GM19463 (cell line): Measurements from ENCODE around the gene P2RX3.
"Not testable (repeated sequence)": the region's sequence is repeated elsewhere in the genome, so short reads cannot be mapped to it uniquely, and the experiment has no call there.

Experiments
- ATAC-seq: cut with Tn5 transposase; IDR thresholded peaks from one replicate; pipeline ENCODE4 v1.9.1; 2021; ENCODE audit warnings: mild to moderate bottlenecking, moderate library complexity; ENCODE audit not compliant: unreplicated experiment

P2RX3 gene

DNA sequence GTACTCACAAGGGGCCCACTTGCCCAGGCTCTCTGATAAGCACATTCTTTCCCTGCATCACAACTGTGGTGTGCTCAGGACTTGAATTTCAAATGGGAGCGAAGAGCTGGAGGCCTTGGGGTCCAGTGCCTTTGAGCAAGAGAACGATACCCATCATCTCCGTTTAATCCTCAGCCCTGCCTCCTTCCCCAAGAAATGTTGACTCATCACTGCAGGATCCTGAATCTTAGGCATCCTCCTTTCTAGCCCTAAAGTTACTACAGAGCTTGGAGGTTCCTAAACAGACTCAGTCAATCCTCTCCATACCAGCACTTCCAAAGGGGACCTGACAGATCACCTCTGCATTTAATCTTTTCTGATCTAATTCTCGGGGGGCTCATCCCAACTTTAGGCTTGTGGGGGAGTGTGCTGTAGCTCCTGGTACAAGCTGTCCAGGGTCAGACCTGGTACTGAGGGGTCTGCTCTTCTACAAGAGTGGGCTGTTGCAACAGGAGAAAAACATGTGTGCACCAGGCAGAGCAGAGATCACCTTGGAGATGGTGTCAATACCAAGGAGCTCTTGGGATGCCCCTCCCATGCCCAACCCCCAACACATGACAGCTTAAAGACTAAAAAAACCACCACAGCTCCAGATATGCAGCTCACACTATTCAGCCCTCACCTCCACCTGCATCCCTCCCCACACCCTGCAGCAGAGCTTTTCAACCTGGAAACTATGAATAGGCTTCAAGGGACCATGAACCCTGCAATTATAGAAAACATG, 56.2 kb downstream of the P2RX3 start:
- no peak for ATAC-seq

DNA sequence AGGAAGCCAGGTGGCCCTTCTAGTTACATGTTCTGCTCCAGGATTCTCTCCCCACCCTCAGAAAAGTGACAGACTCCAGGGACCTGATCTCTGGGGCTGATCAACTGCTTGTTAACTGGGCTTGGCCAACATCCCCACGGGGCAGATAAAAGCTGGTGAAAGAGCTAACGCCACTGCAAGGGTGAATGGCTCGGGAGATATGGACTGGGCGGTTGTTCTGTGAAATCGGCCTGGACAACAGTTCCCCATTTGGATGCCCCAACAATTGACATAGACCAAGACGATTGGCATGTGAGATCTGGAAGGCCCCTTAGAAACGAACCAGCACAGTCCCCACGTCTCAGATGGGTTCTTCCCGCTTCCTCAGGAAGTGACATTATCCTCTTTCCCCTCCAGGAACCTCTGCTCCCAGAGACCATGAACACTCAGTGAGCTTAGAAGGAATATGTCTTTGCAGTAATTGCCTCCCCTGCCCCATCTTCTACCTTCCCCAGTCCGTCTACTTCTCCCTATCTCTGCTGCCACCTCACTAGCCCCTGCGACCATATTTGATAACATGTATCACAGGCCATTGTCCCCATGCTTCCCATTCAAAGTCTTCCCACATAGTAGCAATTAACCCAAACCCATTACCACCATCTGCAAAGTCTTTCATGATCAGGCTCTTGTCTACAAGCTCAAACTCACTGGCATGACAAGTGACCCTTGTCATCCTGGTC, 57.9 kb downstream of the P2RX3 start:
- no peak for ATAC-seq

DNA sequence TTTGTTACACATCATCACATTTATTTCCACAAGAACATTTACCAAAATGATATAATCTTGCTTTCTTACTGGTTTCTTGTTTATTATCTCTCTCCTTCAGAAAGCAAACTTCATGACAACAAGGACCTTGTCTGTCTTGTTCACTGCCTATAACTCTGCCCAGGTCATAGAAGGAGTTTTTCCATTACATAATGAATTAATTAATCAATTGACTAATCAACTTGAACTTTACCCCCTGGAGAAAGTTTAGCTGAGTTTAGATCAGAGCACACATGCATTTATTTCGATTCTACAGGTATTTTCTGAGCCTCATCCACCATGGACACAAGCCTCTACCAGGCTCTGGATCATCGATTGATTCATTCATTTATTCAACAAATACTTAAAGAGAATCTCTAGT, 58.6 kb downstream of the P2RX3 start:
- no peak for ATAC-seq

DNA sequence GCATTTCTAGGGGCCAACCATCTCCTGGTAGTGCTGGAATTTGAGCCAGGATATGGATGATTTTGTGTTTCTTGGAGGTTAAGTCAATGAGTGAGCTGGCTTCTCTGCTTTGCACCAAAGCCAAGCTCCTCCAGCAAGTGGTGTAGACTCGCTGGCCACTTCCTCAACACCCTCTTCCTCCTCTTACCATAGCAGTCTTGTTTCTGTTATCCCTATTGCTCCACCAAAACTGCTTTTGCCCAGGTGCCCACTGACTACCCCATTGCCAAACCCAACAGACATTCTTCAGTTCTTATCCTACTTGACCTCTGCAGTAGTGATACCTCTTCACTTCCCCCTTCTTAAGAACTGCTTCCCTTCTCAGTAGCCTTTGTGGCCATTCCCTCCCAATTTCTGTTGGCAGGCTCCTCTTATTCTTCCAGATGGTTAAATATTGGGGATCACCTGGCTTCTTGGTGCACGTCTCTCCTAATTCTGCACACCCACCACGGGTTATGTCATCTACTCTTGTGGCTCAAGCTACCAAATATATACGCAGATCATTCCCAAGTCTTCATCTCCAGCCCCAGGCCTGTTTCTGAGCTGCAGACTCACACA, 59.3 kb downstream of the P2RX3 start:
- ATAC-seq, result no peak

DNA sequence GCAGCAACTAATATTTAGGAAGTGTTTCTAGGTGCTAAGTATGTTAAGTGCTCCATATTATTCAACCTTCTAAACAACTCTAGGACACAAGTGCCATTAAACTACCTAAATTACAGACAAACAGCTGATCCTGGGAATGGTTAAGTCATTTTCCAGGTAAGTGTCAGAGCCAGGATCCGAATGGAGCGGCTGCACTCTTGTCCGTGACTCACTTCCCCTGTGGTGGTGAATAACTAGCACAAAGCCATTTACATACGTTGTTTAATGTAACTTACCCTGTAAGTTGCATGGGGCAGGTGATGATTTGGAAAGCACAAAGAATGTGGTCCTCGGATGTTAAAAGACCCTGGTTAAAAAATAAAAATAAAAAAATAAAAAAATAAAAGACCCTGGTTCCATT, 61.1 kb downstream of the P2RX3 start:
- no peak for ATAC-seq

DNA sequence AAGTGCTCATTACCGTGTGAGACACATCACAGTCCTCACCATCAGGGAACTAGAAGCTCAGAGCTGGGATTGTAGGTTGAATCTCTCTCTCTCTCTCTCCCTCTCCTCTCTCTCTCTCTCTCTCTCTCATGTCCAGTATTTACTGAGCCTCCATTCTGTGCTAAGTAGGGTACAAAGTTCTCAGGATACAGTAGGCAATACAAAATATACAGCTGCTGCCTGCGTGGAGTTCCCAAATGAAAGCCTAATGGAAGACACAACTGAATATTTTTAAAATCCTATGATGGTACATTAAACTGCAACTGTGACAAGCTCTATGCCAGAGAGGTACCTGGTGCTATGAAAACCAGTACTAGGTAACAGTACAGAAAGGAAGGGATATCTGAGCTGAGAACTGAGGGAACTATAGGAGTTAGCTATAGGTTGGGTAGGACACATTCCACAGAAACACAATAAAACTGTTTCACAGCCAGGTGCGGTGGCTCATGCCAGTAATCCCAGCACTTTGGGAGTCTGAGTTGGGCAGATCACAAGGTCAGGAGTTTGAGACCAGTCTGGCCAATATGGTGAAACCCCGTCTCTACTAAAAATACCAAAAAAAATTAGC, 61.9 kb downstream of the P2RX3 start:
- ATAC-seq, result no peak

DNA sequence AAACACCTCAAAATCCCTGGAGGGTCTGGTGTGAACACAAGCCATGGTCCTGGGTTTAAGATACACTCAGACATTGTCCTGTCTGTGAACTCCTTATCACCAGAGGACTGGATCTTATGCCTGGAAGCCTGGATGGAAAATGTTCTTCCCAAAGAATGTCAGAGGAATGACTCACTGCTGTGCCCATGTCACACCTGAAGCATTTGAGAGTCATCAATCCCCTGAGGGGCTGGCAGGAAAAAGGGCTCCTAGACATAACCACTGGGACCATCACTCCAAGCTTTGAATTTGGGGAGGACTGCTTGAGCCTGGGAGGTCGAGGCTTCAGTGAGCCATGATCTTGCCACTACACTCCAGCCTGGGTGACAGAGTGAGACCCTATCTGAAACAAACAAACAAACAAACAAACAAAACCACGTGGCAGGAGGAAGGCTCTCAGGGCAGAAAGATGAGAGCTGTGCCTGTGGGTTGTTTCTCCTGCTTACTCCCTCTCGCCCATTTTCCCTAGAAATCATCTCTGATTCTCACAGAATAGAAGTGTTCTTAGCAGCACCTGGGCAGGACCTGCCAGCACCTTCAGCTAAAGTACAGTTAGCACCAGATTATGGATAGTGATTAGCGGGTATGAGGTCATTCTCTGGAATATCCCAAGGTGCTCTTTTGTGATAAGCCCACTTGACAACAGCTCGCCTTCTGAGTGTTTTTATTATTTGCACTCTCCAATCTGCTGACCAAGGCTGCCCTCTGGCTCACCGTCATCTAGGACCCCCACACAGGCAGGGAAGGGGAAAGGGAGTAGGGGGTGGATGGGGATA, 64.2 kb downstream of the P2RX3 start:
- no peak for ATAC-seq

DNA sequence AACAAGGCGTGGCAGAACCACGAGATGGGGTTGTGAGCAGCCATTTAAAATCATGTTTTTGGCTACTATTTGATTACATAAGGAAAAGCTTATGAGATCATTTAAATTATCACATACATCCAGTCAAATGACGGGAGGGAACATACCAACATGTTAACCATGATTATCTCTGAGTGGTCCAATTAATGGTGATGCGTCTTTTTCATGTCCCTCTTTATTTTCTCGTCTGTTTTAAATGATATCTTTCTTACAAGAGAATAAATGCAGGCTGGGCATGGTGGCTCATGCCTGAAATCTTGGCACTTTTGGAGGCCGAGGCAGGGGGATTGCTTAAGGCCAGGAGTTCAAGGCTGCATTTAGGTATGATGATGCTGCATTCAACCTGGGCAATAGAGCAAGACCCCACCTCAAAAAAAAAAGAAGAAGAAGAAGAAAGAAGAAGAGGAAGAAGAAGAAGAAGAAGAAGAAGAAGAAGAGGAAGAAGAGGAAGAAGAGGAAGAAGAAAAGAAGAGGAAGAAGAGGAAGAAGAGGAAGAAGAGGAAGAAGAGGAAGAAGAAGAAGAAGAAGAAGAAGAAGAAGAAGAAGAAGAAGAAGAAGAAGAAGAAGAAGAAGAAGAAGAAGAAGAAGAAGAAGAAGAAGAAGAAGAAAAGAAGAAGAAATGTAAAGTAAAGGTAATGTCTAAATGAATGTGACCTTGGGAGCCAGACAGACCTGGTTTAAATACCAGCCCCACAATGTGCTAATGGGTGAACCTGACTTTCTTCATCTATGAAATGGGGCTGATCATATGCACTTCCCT, 65.0 kb downstream of the P2RX3 start:
- not testable (repeated sequence) for ATAC-seq

DNA sequence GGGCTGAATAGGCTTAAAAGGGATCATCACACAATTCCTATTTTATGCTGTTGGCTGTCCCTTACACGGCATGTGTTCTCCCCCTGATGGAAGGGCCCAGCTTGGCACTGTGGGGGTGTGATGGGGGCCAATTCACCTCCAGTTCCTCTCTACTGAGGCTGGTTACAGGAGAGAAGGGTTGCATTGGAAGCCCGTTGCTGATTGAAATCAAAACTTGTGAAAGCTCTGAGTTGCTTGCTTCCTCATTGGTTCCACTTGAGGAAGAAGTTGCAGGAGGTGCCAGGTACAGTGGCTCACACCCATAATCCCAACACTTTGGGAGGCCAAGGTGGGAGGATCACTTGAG, 65.6 kb downstream of the P2RX3 start:
- ATAC-seq, result no peak

DNA sequence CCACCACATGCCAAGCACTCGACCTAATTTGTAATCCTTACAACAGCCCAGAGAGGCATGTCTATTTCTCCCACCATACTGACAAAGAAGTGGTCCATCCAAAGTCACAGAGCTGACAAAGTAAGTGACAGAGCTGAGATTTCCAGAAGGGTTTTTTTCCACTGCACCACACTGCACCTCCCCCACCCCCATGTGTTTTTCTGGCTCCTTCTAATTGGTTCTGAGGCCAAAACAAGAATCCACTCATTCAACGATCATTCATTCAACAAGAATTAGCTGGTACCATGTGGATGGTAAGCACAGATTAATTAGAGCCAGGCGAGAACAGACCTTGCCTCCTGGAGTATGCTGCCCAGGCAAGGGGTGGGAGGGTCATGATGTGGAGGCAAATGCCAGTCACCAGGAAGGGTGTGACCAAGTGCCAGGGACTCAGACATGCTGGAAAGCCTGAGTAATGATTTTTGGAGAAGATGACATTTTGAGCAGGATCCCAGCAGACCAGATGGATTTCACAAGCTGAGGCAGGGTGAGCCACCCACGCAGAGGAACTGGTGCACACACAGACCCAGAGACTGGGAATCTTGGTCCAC, 67.2 kb downstream of the P2RX3 start:
- ATAC-seq, result no peak

DNA sequence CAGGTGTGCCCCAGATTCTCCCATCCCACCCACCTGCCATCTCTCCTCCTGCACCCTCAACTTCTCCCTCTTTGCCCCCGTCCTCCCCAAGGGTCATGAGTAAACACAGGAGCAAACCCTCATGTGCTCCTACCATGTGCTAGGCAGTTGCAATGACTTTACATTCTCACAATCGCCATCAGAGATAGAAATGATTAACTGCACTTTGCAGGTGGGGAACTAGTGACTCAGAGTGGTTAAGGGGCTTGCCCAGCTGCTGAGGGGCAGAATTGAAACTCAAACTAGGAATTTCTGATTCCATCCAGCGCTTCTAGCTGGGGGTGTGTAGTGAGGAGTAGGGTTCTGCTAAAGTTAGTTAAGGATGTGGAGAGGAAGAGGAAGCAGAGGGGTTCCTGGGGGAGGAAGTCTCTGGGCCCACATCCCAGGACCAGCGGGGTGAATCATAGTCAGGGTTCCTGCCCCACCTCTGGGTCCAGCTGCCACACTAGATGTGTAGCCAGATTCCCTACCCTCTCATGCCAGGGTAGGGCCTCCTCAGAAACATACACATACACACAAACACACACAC, 68.3 kb downstream of the P2RX3 start:
- peak; percentile 84 for ATAC-seq

DNA sequence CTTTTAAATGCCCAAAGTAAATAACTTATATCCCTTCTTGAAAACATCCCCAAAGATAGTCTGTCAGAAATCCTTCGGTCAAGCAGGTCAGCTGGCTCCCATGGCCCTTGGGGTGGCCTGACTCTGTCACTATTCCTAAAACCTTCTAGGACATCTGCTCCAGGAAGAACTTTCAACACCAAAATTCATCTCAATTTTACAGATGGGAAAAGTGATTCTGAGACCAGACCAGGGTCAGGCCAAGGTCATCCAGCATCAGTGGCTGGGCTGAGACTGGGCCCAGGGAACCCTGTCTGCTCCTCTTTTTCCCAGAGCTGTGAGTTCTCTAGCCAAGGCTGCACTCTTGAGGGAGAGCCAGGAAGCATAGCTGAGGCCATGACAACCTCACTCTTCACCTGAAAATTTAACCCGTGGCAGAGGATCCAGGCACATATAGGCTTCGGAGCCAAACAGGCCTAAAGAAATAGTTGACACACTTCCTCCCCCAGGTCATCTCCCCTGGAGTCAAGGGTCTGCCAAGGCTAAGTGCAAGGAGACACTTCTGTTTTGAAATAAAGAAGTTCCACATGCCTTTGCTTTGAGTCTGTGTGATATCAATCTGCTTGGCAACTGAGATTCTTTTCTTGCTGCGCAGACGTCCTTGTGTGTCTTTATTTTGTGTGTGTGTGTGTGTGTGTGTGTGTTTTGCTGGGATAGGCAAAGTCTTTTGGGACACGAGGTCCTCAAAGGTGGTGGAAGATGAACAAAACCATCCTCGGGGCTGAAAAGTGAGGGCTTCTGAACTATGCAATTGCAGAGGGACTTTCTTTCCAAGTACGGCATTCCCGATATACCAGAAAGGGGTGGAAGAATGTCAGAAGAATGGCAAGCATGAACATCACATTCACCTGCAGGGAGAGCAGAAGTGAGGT, 69.1 kb downstream of the P2RX3 start:
- no peak for ATAC-seq

DNA sequence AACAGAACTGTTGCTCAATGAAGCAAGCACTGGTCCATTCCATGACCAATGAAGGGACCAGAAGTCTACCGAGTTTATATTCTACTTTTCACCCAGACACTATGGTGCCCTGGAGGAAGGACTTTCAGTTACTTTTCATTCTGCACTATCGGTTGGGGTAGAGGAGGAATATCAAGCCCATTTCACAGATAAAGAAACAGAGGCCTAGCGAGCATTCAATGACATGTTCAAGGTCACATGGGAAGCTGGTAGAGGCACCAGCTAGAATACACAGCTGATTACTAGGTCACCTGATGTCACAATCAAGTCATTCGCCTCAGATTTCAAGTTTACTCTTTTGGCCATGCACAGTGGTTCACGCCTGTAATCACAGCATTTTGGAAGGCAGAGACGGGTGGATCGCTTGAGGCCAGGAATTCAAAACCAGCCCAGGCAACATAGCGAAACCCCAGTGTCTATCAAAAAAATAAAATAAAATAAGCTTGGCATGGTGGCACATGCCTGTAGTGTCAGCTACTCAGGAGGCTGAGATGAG, 69.9 kb downstream of the P2RX3 start:
- ATAC-seq, result no peak

DNA sequence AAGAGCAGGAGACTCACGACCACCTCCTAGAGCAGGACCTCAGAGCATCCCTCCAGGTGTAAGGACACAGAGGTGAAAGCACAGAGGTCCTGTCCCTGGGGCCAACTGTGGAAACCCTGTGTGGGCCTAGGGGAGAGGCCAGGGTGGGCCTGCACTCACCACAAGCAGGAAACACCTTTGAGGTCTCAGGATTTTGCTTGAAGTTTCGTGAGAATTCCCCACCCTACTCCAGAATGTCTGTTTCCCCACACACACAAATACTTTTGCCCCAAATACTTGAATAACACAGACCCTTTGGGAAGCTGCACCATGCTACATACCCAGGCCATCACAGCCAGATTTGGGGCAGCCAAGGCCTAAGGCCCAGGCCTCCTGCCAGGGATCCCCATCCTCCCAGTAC, 70.6 kb downstream of the P2RX3 start:
- ATAC-seq, result no peak

DNA sequence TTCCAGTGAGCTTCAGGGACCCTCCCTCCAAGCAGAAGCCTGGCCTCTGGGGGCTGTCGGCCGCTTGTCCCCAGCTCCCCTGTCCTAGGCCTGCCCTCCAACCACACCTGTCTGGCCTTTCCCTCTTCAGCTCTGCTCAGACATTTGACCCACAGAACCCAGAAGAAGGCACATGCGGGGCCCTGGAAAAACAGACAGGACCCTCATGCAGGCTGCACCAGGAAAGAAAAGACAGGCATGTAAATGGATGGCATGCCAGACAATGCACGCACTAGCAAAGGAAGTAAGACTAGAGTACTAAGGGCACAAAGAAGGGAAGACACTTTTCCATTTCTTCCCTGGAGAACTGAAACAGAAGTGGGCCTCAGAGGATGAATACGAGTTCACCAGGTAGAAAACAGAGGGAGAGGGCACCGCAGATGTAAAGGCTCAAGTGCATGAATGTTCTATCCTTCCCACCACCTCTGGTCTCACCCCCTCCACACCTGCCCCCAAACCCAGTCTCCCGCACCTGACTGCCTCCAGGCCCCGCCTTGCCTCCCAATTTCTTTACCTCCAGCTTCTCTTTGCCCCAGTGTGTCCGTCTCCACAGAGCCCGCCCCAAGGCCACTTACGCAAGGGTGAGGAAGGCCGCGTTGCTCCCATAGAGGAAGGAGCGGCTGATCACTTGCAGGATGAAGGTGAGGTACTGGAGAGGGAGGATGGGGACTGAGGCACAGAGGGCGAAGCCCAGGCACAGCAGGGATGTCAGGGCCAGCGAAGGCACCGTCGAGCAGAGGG, 71.4 kb downstream of the P2RX3 start:
- ATAC-seq, result no peak

DNA sequence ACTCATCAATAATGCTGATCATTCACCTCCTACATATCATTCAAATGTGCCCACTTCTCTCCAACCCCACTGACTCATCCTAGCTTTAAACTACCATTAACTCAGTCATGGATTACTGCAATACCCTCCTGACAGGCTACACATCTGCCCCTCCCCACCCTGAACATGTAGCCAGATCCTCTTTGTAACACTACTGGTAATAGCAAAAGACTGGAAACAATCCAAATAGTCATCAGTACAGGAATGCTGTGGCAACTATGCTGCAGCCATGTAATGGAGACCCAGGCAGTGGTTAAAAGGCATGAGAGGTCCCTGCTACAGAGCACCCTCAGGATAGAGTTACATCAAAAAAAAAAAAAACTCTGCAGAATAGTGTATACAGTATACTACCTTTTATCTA, 72.1 kb downstream of the P2RX3 start:
- no peak for ATAC-seq

DNA sequence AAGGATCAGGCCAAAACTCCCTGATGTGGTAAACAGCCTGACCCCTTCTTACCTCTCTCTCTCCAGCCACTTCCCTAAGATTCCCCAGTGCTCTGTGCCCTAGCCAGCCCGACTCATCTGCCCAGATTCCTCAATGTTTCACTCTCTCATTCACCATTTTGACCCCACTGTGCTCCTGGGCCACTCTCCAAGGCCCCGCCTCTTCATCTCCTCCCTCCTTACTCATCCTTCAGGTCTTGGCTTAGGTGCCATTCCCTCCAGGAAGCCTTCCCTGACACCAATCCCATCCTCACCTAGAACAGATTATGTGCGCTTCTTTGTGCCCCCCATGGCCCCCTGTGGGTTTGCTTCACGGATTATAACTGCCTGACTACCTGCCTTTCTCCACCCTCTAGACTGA, 75.5 kb downstream of the P2RX3 start:
- no peak for ATAC-seq
